Measurements from ENCODE around the gene LYRM7. TPM values are rescaled to one million over a fixed set of nuclear protein-coding genes. Genes with fewer than 3 reads are reported as not detected.
A peak's percentile ranks its signal among the peaks of the same experiment; 100 is the strongest.
"Not testable (repeated sequence)": the region's sequence is repeated elsewhere in the genome, so short reads cannot be mapped to it uniquely, and the experiment has no call there.

The LYRM7 gene
- 3.4 and 4.3 TPM in 2 replicates for polyA plus RNA-seq (2011; rRNA removed)
- polyA minus RNA-seq (2011; rRNA and poly(A)+ RNA removed), result 0.74 and 1.5 TPM in 2 replicates

DNA sequence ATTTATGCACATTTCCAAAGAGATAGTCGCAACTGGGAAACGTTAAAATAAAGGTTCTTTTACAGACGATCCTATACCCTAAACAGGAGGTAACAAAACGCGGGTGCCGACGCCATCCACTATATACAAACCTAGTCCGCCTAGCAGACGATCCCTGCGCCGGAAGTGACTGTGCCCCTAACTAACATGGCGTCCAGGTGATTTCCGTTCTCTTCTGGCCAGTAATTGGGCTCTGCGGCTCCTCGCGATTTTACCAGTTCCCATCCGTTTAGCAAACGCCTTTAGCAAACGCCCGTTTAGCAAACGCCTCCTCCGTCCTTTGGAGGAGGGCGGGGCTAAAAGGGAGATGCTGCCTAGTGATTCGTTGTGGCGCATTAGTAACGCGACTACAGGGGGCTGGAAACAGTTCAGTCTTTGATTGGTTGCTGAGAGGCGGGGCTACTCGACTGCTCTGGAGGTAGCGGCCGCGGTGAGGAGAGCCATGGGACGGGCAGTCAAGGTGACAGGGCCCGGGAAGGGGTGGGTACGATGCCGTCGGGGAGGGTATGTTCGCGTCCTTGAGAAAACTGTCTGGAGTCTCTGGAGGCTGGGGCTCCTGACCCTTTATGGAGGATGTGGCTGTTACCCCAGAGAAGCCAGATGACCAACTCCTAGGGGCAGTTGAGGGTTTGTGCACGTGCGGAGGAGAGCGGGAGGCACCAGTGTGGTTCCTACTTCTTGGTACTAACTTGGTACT lies at the start of gene LYRM7:
Gene LYRM7, plus strand, starts transcription at position 405 of the 736 bp plus-strand sequence. Its CDS starts 77 bp downstream, at position 482.
- Histone ChIP-seq H3K4me3 (ENCODE audit: low read depth, low read length) (peak within 1 kb of the TSS; percentile 78), H3K9me3 (ENCODE audit: control insufficient read depth, insufficient read depth, low read length) (no peaks in the 10 kb centered on the region), H3K27me3 (ENCODE audit: control insufficient read depth, insufficient read depth, low read length) (no peaks in the 10 kb centered on the region), H3K27ac (ENCODE audit: low read depth, low read length) (no peak within 1 kb of the TSS)
- POLR2A ChIA-PET, result no interaction called here
- peak; percentile 96 for DNase-seq (ENCODE audit: low read depth, low spot score)
- CTCF ChIA-PET, result no interaction called here
- TF ChIP-seq, protein P1, sequence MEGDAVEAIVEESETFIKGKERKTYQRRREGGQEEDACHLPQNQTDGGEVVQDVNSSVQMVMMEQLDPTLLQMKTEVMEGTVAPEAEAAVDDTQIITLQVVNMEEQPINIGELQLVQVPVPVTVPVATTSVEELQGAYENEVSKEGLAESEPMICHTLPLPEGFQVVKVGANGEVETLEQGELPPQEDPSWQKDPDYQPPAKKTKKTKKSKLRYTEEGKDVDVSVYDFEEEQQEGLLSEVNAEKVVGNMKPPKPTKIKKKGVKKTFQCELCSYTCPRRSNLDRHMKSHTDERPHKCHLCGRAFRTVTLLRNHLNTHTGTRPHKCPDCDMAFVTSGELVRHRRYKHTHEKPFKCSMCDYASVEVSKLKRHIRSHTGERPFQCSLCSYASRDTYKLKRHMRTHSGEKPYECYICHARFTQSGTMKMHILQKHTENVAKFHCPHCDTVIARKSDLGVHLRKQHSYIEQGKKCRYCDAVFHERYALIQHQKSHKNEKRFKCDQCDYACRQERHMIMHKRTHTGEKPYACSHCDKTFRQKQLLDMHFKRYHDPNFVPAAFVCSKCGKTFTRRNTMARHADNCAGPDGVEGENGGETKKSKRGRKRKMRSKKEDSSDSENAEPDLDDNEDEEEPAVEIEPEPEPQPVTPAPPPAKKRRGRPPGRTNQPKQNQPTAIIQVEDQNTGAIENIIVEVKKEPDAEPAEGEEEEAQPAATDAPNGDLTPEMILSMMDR (IDR thresholded peaks at IDR 0.05; ENCODE audit: low read depth, low read length), result 0 out of 2 replicates have a peak, but pooled peaks have one; percentile 3

DNA sequence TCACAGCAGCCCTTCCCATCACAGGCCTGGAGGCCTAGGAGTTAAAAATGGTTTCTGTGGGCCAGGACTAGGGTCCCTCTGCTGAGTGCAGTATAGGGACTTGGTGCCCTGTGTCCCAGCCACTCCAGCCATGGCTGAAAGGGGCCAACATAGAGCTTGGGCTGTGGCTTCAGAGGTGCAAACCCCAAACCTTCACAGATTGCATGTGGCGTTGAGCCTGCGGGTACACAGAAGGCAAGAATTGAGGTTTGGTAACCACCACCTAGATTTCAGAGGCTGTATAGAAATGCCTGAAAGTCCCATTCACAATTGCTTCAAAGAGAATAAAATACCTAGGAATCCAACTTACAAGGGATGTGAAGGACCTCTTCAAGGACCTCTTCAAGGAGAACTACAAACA lies 43.5 kb upstream of the LYRM7 start:
- H3K27me3 ChIP-seq (ENCODE audit: control insufficient read depth, insufficient read depth, low read length); H3K27ac ChIP-seq (ENCODE audit: low read depth, low read length); H3K9me3 ChIP-seq (ENCODE audit: control insufficient read depth, insufficient read depth, low read length); POLR2A ChIA-PET; H3K4me3 ChIP-seq (ENCODE audit: low read depth, low read length); DNase-seq (ENCODE audit: low read depth, low spot score); CTCF ChIA-PET: not testable (repeated sequence)

DNA sequence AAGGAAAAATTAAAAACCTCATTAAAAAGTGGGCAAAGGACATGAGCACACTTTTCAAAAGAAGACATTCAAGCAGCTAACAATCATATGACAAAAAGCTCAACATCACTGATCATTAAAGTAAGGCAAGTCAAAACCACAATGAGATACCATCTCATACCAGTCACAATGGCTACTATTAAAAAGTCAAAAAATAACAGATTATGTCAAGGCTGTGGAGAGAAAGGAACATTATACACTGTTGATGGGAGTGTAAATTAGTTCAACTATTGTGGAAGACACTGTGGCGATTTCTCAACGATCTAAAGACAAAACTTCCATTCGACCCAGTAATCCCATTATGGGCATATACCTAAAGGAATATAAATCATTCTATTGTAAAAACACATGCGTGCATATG lies 41.4 kb upstream of the LYRM7 start:
- POLR2A ChIA-PET, result no interaction called here

DNA sequence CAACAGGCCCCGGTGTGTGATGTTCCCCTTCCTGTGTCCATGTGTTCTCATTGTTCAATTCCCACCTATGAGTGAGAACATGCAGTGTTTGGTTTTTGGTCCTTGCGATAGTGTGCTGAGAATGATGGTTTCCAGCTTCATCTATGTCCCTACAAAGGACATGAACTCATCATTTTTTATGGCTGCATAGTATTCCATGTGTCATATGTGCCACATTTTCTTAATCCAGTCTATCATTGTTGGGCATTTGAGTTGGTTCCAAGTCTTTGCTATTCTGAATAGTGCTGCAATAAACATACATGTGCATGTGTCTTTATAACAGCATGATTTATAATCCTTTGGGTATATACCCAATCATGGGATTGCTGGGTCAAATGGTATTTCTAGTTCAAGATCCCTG lies 37.7 kb upstream of the LYRM7 start:
- POLR2A ChIA-PET; CTCF ChIA-PET; H3K4me3 ChIP-seq (ENCODE audit: low read depth, low read length); H3K9me3 ChIP-seq (ENCODE audit: control insufficient read depth, insufficient read depth, low read length); H3K27ac ChIP-seq (ENCODE audit: low read depth, low read length); H3K27me3 ChIP-seq (ENCODE audit: control insufficient read depth, insufficient read depth, low read length); DNase-seq (ENCODE audit: low read depth, low spot score): not testable (repeated sequence)

More for the DNA sequence above, 41.4 kb upstream of the LYRM7 start:
- TF ChIP-seq, protein P1 (IDR thresholded peaks at IDR 0.05; ENCODE audit: low read depth, low read length), result no peak
- Histone ChIP-seq H3K9me3 (ENCODE audit: control insufficient read depth, insufficient read depth, low read length) (no peaks in the 10 kb centered on the region), H3K27ac (ENCODE audit: low read depth, low read length) (no peak overlapping the region), H3K4me3 (ENCODE audit: low read depth, low read length) (no peak overlapping the region), H3K27me3 (ENCODE audit: control insufficient read depth, insufficient read depth, low read length) (no peaks in the 10 kb centered on the region)
- no peak for DNase-seq (ENCODE audit: low read depth, low spot score)
- CTCF ChIA-PET, result no interaction called here

DNA sequence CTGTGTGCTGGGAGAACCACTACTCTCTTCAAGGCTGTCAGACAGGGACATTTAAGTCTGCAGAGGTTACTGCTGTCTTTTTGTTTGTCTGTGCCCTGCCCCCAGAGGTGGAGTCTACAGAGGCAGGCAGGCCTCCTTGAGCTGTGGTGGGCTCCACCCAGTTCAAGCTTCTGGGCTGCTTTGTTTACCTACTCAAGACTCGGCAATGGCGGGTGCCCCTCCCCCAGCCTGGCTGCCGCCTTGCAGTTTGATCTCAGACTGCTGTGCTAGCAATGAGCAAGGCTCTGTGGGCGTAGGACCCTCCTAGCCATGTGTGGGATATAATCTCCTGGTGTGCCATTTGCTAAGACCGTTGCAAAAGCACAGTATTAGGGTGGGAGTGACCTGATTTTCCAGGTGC lies 32.3 kb upstream of the LYRM7 start:
- DNase-seq (ENCODE audit: low read depth, low spot score); H3K27me3 ChIP-seq (ENCODE audit: control insufficient read depth, insufficient read depth, low read length); H3K4me3 ChIP-seq (ENCODE audit: low read depth, low read length); CTCF ChIA-PET; H3K27ac ChIP-seq (ENCODE audit: low read depth, low read length); H3K9me3 ChIP-seq (ENCODE audit: control insufficient read depth, insufficient read depth, low read length); POLR2A ChIA-PET: not testable (repeated sequence)

DNA sequence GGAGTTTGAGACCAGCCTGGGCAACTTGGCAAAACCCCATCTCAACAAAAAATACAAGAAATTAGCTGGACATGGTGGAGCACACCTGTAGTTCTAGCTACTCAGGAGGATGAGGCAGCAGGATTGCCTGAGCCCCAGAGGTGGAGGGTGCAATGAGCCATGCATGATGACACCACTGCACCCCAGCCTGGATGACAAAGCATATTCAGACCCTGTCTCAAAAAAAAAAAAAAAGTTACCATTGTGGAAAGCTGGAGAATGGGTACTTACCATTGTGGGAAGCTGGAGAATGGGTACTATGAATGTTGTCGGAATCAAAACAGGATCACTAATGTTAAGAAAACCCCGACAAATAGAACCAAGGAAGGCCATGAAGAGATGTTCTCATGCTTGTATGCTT lies 31.4 kb upstream of the LYRM7 start:
- TF ChIP-seq, protein P1 (IDR thresholded peaks at IDR 0.05; ENCODE audit: low read depth, low read length), result no peak
- Histone ChIP-seq H3K27me3 (ENCODE audit: control insufficient read depth, insufficient read depth, low read length) (no peaks in the 10 kb centered on the region), H3K27ac (ENCODE audit: low read depth, low read length) (no peak overlapping the region), H3K4me3 (ENCODE audit: low read depth, low read length) (no peak overlapping the region), H3K9me3 (ENCODE audit: control insufficient read depth, insufficient read depth, low read length) (no peaks in the 10 kb centered on the region)
- ChIA-PET POLR2A (no interaction called here), CTCF (no interaction called here)
- no peak for DNase-seq (ENCODE audit: low read depth, low spot score)
